SU-DHL-6 (cell line): ENCODE results near the gene STARD3NL.

Experiments used
- EZH2phosphoT487 ChIP-seq: fragments of 200-600 bp; sonication (generic), shearing (Covaris generic); conservative IDR thresholded peaks from 2 replicates; pipeline ENCODE4 v1.6.1; 2018; ENCODE audit warnings: mild to moderate bottlenecking, antibody characterized with exemption, low read length, moderate library complexity, mixed read lengths
- TF ChIP-seq, protein P1 (sequence below): fragments of 200-600 bp; sonication (generic); IDR thresholded peaks from one replicate; pipeline ENCODE4 v1.5.1; 2017; ENCODE audit warnings: antibody characterized with exemption, mild to moderate bottlenecking, low read length, moderate library complexity; ENCODE audit not compliant: insufficient read depth, poor library complexity, severe bottlenecking

- TF ChIP-seq, protein P1, sequence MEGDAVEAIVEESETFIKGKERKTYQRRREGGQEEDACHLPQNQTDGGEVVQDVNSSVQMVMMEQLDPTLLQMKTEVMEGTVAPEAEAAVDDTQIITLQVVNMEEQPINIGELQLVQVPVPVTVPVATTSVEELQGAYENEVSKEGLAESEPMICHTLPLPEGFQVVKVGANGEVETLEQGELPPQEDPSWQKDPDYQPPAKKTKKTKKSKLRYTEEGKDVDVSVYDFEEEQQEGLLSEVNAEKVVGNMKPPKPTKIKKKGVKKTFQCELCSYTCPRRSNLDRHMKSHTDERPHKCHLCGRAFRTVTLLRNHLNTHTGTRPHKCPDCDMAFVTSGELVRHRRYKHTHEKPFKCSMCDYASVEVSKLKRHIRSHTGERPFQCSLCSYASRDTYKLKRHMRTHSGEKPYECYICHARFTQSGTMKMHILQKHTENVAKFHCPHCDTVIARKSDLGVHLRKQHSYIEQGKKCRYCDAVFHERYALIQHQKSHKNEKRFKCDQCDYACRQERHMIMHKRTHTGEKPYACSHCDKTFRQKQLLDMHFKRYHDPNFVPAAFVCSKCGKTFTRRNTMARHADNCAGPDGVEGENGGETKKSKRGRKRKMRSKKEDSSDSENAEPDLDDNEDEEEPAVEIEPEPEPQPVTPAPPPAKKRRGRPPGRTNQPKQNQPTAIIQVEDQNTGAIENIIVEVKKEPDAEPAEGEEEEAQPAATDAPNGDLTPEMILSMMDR: no peak
- TF ChIP-seq EZH2phosphoT487: no peak
These were observed 35.3 kb upstream of the STARD3NL start for GRCh38 chr7:38142736-38143135.
